Large intestine (tissue), 3 donors: ENCODE measurements around the gene GPER1. TPM values are rescaled to one million over a fixed set of nuclear protein-coding genes. Genes with fewer than 3 reads are reported as not detected.

ENCODE experiments used
- DNase-seq, 2 donors: peaks; one replicate each; pipeline versions ENCODE4 v3.0.0 to v3.0.0-alpha.2; 2013
- H3K27ac ChIP-seq: one replicate; pipeline ENCODE4 v1.5.1; 2013; ENCODE audit warnings: low read length
- H3K27me3 ChIP-seq: 2 replicates; pipeline ENCODE4 v1.6.1; 2013; ENCODE audit warnings: low read length; ENCODE audit not compliant: control insufficient read depth, insufficient read depth
- H3K36me3 ChIP-seq: 2 replicates; pipeline ENCODE4 v1.6.1; 2013; ENCODE audit warnings: low read length; ENCODE audit not compliant: control insufficient read depth, insufficient read depth
- H3K4me1 ChIP-seq: one replicate; pipeline ENCODE4 v1.6.1; 2013; ENCODE audit warnings: low read length; ENCODE audit not compliant: control insufficient read depth, insufficient read depth
- H3K4me3 ChIP-seq: one replicate; pipeline ENCODE4 v1.5.1; 2013; ENCODE audit warnings: low read length
- H3K9me3 ChIP-seq: one replicate; pipeline ENCODE4 v1.6.1; 2013; ENCODE audit warnings: mild to moderate bottlenecking, low read depth, low read length, moderate library complexity; ENCODE audit not compliant: control insufficient read depth
- WGBS: methylation state at CpG from one replicate; pipeline ENCODE4 v1.1.5; 2013; ENCODE audit warnings: low lambda C conversion rate; ENCODE audit not compliant: insufficient coverage; 5-methylcytosine and 5-hydroxymethylcytosine counted together
- polyA plus RNA-seq: library from polyadenylated mRNA; unstranded; fragments of 120-200 nt; gene quantifications from one replicate; pipeline ENCODE4 v1.2.1, GENCODE V29; 2013

Gene GPER1
- polyA plus RNA-seq, 1 donor: 1.1 TPM

DNA sequence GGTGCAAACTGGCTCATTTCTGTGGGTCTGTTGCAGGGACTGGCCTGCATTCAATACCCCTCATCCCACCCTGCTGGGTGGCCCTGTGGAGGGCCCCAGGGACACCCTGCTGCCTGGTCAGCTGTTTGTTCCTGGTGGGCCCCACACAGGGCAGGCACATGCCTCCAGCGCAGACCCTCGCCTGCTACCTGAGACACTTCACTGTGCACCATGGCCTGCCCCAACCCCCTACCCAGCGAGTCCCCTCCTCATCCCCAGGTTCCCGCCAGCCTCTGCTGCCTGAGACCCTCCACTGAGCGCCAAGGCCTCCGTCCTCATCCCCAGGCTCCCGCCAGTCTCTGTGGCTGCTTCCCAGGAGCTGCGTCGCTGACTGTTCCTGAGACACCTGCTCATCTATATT is 26.7 kb upstream of the GPER1 start:
- peaks cover 11% of the 10 kb centered on the region for H3K4me1 ChIP-seq
- WGBS: no CpG with 5 or more reads among the region's 9 CpGs

GRCh38 chr7:1062296-1063294 is 25.3 kb upstream of the GPER1 start:
- no peak overlapping the region for H3K4me3 ChIP-seq
- H3K27me3 ChIP-seq: peaks cover 6% of the 10 kb centered on the region
- 97% methylated on average over 4 of the region's 33 CpGs for WGBS
- H3K4me1 ChIP-seq: peaks cover 11% of the 10 kb centered on the region
- no peak for DNase-seq
- H3K27ac ChIP-seq: no peak overlapping the region
- H3K36me3 ChIP-seq: no peaks in the 10 kb centered on the region
- peaks cover 12% of the 10 kb centered on the region for H3K9me3 ChIP-seq

More for the DNA sequence above, 26.7 kb upstream of the GPER1 start:
- Histone ChIP-seq H3K9me3 (peaks cover 15% of the 10 kb centered on the region), H3K4me3 (no peak overlapping the region), H3K36me3 (no peaks in the 10 kb centered on the region), H3K27ac (no peak overlapping the region), H3K27me3 (peaks cover 6% of the 10 kb centered on the region)
- DNase-seq: no peak

DNA sequence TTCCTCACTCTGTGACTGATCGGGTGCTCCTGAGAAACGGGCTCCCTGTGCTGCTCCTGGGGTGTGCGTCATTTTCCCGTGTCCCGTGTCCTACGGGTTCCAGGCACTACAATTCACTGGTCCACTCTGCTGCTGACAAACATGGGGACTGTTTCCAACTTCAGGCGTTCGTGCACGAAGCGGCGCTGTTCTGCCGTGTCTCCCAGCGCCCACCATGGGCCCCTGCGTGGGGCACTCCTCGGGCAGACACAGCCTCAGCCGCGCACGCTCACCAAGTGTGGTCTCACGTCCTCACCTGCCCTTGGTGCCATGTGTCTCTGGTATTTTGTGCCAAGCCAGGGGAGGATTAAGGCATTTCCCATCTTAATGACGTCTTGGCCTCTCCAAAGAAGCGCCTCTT is 24.6 kb upstream of the GPER1 start:
- Histone ChIP-seq H3K36me3 (no peaks in the 10 kb centered on the region), H3K4me1 (peaks cover 11% of the 10 kb centered on the region), H3K27ac (no peak overlapping the region), H3K4me3 (no peak overlapping the region), H3K9me3 (peaks cover 5% of the 10 kb centered on the region), H3K27me3 (peaks cover 6% of the 10 kb centered on the region)
- no peak for DNase-seq
- WGBS: no CpG with 5 or more reads among the region's 21 CpGs

DNA sequence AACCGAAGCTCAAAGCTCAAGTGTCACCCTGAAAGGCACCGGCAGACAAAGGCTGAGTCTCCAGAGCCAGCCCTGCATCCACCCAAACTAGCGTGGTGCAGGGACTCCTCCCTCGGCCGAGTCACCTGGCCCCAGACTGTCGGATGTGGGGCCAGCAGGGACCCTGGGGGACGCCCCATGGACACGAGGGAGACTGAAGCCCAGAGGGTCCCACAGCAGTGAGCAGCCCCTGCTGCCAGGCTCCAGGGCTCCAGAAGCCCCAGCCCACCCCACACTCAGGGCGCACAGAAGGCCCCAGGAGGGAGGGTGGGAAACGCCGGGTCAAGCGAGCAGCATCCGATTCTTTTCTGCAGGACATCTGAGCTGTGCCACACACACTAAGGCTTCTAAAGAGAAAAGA is 23.3 kb upstream of the GPER1 start:
- no CpG with 5 or more reads among the region's 13 CpGs for WGBS
- Histone ChIP-seq H3K4me1 (peaks cover 11% of the 10 kb centered on the region), H3K27ac (no peak overlapping the region), H3K27me3 (peaks cover 6% of the 10 kb centered on the region), H3K9me3 (no peaks in the 10 kb centered on the region), H3K4me3 (no peak overlapping the region), H3K36me3 (no peaks in the 10 kb centered on the region)
- DNase-seq: no peak

- Histone ChIP-seq H3K4me3 (no peak overlapping the region), H3K9me3 (no peaks in the 10 kb centered on the region), H3K36me3 (no peaks in the 10 kb centered on the region)
Observed at GRCh38 chr7:1065263-1065584, 22.7 kb upstream of the GPER1 start.

GRCh38 chr7:1065585-1066241 is 22.2 kb upstream of the GPER1 start:
- Histone ChIP-seq H3K27me3 (no peaks in the 10 kb centered on the region), H3K27ac (no peak overlapping the region), H3K4me3 (no peak overlapping the region), H3K36me3 (no peaks in the 10 kb centered on the region), H3K4me1 (peaks cover 3% of the 10 kb centered on the region), H3K9me3 (peaks cover 4% of the 10 kb centered on the region)
- no CpG with 5 or more reads among the region's 48 CpGs for WGBS
- DNase-seq: peak; percentile 61 to 71

More at GRCh38 chr7:1065263-1065584, 22.7 kb upstream of the GPER1 start:
- H3K27ac ChIP-seq: no peak overlapping the region
- DNase-seq: no peak
- H3K4me1 ChIP-seq: peaks cover 8% of the 10 kb centered on the region
- peaks cover 3% of the 10 kb centered on the region for H3K27me3 ChIP-seq
- no CpG with 5 or more reads among the region's 12 CpGs for WGBS

GRCh38 chr7:1066242-1066588 is 21.7 kb upstream of the GPER1 start:
- no peak overlapping the region for H3K4me3 ChIP-seq
- H3K4me1 ChIP-seq: no peaks in the 10 kb centered on the region
- H3K36me3 ChIP-seq: no peaks in the 10 kb centered on the region
- no peaks in the 10 kb centered on the region for H3K27me3 ChIP-seq
- DNase-seq: no peak
- H3K27ac ChIP-seq: no peak overlapping the region
- WGBS: no CpG with 5 or more reads among the region's 21 CpGs
- H3K9me3 ChIP-seq: peaks cover 5% of the 10 kb centered on the region

- H3K4me3 ChIP-seq: no peak overlapping the region
- H3K36me3 ChIP-seq: no peaks in the 10 kb centered on the region
- H3K27me3 ChIP-seq: no peaks in the 10 kb centered on the region
- WGBS: no CpG with 5 or more reads among the region's 14 CpGs
- H3K27ac ChIP-seq: no peak overlapping the region
- no peaks in the 10 kb centered on the region for H3K4me1 ChIP-seq
- DNase-seq: no peak
- peaks cover 5% of the 10 kb centered on the region for H3K9me3 ChIP-seq
Observed at GRCh38 chr7:1068013-1068412, 19.9 kb upstream of the GPER1 start.

- Histone ChIP-seq H3K4me1 (no peaks in the 10 kb centered on the region), H3K4me3 (no peak overlapping the region), H3K27ac (no peak overlapping the region), H3K9me3 (peaks cover 5% of the 10 kb centered on the region), H3K36me3 (no peaks in the 10 kb centered on the region), H3K27me3 (no peaks in the 10 kb centered on the region)
- no CpG with 5 or more reads among the region's 11 CpGs for WGBS
- DNase-seq: no peak
Observed at GRCh38 chr7:1068619-1069018, 19.3 kb upstream of the GPER1 start.

DNA sequence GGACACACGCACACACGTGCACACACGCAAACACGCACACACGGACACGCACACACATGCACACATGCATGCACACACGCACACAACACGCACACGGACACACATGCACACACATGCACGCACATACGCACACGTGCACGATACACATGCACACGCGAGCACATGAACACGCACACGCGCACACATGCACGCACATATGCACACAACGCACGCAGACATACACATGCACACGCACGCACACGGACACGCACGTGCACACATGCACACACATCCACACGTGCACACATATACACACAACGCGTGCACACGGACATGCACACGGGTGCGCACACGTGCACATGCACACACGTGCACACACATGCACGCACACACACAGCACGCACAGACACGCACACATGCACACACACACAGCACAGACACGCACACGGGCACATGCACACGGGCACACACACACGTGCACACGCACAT is 17.3 kb upstream of the GPER1 start:
- H3K4me1 ChIP-seq: no peaks in the 10 kb centered on the region
- H3K4me3 ChIP-seq: no peak overlapping the region
- peaks cover 5% of the 10 kb centered on the region for H3K9me3 ChIP-seq
- no peak overlapping the region for H3K27ac ChIP-seq
- DNase-seq: no peak
- H3K27me3 ChIP-seq: no peaks in the 10 kb centered on the region
- no CpG with 5 or more reads among the region's 42 CpGs for WGBS
- no peaks in the 10 kb centered on the region for H3K36me3 ChIP-seq
